ENCODE data around the gene NFATC1.
A peak's percentile ranks its signal among the peaks of the same experiment; 100 is the strongest.

The NFATC1 gene

GRCh38 chr18:79558196-79558932, 162.6 kb downstream of the NFATC1 start:
- Histone ChIP-seq H3K27me3 (ENCODE audit: insufficient read depth, poor library complexity, severe bottlenecking) (no peaks in the 10 kb centered on the region), H3K9me3 (ENCODE audit: severe bottlenecking) (no peaks in the 10 kb centered on the region), H3K36me3 (ENCODE audit: low read depth) (no peaks in the 10 kb centered on the region), H3K4me1 (ENCODE audit: insufficient read depth, poor library complexity, severe bottlenecking) (no peaks in the 10 kb centered on the region), H3K27ac (ENCODE audit: poor library complexity, severe bottlenecking) (no peak overlapping the region), H3K4me3 (ENCODE audit: severe bottlenecking) (no peak overlapping the region)
- no peak for TF ChIP-seq CTCF (IDR thresholded peaks at IDR 0.05; ENCODE audit: poor library complexity, severe bottlenecking)
- ATAC-seq (ENCODE audit: low read depth) (no peak), DNase-seq (ENCODE audit: low spot score) (peak; percentile 51)

GRCh38 chr18:79558933-79559416, 163.2 kb downstream of the NFATC1 start:
- H3K27me3 ChIP-seq (ENCODE audit: insufficient read depth, poor library complexity, severe bottlenecking): no peaks in the 10 kb centered on the region
- ATAC-seq (ENCODE audit: low read depth): no peak
- TF ChIP-seq CTCF (IDR thresholded peaks at IDR 0.05; ENCODE audit: poor library complexity, severe bottlenecking): no peak

GRCh38 chr18:79559436-79559835, 163.7 kb downstream of the NFATC1 start:
- H3K9me3 ChIP-seq (ENCODE audit: severe bottlenecking): no peaks in the 10 kb centered on the region
- H3K36me3 ChIP-seq (ENCODE audit: low read depth): no peaks in the 10 kb centered on the region
- H3K27me3 ChIP-seq (ENCODE audit: insufficient read depth, poor library complexity, severe bottlenecking): no peaks in the 10 kb centered on the region
- no peaks in the 10 kb centered on the region for H3K4me1 ChIP-seq (ENCODE audit: insufficient read depth, poor library complexity, severe bottlenecking)
- ATAC-seq (ENCODE audit: low read depth): no peak
- no peak overlapping the region for H3K27ac ChIP-seq (ENCODE audit: poor library complexity, severe bottlenecking)
- TF ChIP-seq CTCF (IDR thresholded peaks at IDR 0.05; ENCODE audit: poor library complexity, severe bottlenecking): no peak
- DNase-seq (ENCODE audit: low spot score): no peak
- no peak overlapping the region for H3K4me3 ChIP-seq (ENCODE audit: severe bottlenecking)

More at GRCh38 chr18:79558933-79559416, 163.2 kb downstream of the NFATC1 start:
- no peak for DNase-seq (ENCODE audit: low spot score)
- H3K9me3 ChIP-seq (ENCODE audit: severe bottlenecking): no peaks in the 10 kb centered on the region
- H3K27ac ChIP-seq (ENCODE audit: poor library complexity, severe bottlenecking): no peak overlapping the region
- no peaks in the 10 kb centered on the region for H3K36me3 ChIP-seq (ENCODE audit: low read depth)
- H3K4me1 ChIP-seq (ENCODE audit: insufficient read depth, poor library complexity, severe bottlenecking): no peaks in the 10 kb centered on the region
- no peak overlapping the region for H3K4me3 ChIP-seq (ENCODE audit: severe bottlenecking)

- ATAC-seq (ENCODE audit: low read depth): no peak
- no peak overlapping the region for H3K27ac ChIP-seq (ENCODE audit: poor library complexity, severe bottlenecking)
- H3K9me3 ChIP-seq (ENCODE audit: severe bottlenecking): no peaks in the 10 kb centered on the region
- DNase-seq (ENCODE audit: low spot score): peak; percentile 64
- no peak overlapping the region for H3K4me3 ChIP-seq (ENCODE audit: severe bottlenecking)
- no peak for TF ChIP-seq CTCF (IDR thresholded peaks at IDR 0.05; ENCODE audit: poor library complexity, severe bottlenecking)
- H3K27me3 ChIP-seq (ENCODE audit: insufficient read depth, poor library complexity, severe bottlenecking): no peaks in the 10 kb centered on the region
- H3K4me1 ChIP-seq (ENCODE audit: insufficient read depth, poor library complexity, severe bottlenecking): no peaks in the 10 kb centered on the region
- no peaks in the 10 kb centered on the region for H3K36me3 ChIP-seq (ENCODE audit: low read depth)
Observed at GRCh38 chr18:79560042-79560860, 164.5 kb downstream of the NFATC1 start.
